ENCODE measurements around the gene ZNF460. TPM values are rescaled to one million over a fixed set of nuclear protein-coding genes. Genes with fewer than 3 reads are reported as not detected.

ZNF460 gene
- total and polyA plus RNA-seq, 10 donors = 0.24 to 84.7 (median 65.4) TPM

DNA sequence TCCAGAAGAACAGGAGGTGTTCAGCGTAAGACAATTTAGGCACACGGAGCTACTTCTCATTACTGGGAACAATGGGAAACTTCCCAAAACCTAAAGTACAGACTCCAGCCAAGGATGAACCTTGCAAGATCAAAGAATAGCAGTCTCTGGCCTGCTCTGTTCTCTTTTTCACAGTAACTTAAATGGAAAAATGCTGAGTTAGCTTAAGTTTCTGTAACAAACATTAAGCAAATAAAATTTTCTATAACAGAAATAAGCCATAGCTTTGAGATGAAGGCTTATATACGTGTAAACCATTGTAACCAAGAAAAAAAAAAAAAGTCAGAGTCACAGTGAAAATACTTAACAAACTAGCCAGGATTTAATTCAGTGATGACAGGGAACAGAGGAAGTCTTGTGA lies 18.2 kb upstream of the ZNF460 start:
- 90 to 96% (median 93%) methylated on average over 3 of the region's 3 CpGs for WGBS, 5 donors
- no peaks in the 10 kb centered on the region for H3K27me3 ChIP-seq (replicated peaks in 1 of 7)
- TF ChIP-seq POLR2A (IDR thresholded peaks at IDR 0.05) = no peak
- intact Hi-C loops (cut with DNase I; ENCODE audit: low total_unique reads) = no loop called here
- no peak for DNase-seq
- H3K27ac ChIP-seq = no peak overlapping the region
- H3K9me3 ChIP-seq = no peaks in the 10 kb centered on the region
- H3K4me1 ChIP-seq = no peaks in the 10 kb centered on the region
- peaks cover 0 to 41% (median 3%) of the 10 kb centered on the region in 6 donors for H3K36me3 ChIP-seq
- no peak overlapping the region for H3K4me3 ChIP-seq

DNA sequence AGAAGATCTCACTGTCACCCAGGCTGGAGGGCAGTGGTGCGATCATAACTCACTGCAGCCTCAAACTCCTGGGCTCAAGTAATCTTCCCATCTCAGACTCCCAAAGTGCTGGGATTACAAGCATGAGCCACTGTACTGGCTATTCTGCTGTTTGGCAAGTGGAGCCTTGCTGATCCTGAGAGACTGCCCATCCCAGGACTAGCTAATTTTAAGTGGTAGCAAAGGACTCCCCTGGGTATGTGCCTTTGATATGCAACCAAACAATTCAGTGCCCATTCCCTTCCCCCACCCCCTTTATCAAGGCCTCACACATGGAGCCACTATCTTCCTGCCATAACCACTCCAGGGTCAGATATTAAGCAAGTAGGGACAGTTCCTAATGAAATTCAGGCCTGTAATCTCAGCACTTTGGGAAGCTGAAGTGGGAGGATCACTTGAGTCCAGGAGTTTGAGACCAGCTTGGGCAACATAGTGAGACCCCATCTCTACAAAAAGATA lies 17.0 kb upstream of the ZNF460 start:
- Histone ChIP-seq H3K9me3 (no peaks in the 10 kb centered on the region), H3K4me1 (no peaks in the 10 kb centered on the region), H3K4me3 (no peak overlapping the region), H3K27ac (no peak overlapping the region), H3K27me3 (replicated peaks in 1 of 7) (no peaks in the 10 kb centered on the region), H3K36me3 (peaks cover 0 to 36% (median 3%) of the 10 kb centered on the region in 6 donors)
- 86 to 100% (median 94%) methylated on average over 1 of the region's 1 CpG for WGBS, 5 donors
- intact Hi-C loops (cut with DNase I; ENCODE audit: low total_unique reads) = no loop called here
- DNase-seq = no peak
- TF ChIP-seq POLR2AphosphoS5 (IDR thresholded peaks at IDR 0.05) = no peak
- TF ChIP-seq, protein P1, sequence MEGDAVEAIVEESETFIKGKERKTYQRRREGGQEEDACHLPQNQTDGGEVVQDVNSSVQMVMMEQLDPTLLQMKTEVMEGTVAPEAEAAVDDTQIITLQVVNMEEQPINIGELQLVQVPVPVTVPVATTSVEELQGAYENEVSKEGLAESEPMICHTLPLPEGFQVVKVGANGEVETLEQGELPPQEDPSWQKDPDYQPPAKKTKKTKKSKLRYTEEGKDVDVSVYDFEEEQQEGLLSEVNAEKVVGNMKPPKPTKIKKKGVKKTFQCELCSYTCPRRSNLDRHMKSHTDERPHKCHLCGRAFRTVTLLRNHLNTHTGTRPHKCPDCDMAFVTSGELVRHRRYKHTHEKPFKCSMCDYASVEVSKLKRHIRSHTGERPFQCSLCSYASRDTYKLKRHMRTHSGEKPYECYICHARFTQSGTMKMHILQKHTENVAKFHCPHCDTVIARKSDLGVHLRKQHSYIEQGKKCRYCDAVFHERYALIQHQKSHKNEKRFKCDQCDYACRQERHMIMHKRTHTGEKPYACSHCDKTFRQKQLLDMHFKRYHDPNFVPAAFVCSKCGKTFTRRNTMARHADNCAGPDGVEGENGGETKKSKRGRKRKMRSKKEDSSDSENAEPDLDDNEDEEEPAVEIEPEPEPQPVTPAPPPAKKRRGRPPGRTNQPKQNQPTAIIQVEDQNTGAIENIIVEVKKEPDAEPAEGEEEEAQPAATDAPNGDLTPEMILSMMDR (IDR thresholded peaks at IDR 0.05 in 8 of 11, conservative IDR thresholded peaks at IDR 0.05 in 3 of 11) = no peak
- no peak for TF ChIP-seq POLR2A (IDR thresholded peaks at IDR 0.05)

DNA sequence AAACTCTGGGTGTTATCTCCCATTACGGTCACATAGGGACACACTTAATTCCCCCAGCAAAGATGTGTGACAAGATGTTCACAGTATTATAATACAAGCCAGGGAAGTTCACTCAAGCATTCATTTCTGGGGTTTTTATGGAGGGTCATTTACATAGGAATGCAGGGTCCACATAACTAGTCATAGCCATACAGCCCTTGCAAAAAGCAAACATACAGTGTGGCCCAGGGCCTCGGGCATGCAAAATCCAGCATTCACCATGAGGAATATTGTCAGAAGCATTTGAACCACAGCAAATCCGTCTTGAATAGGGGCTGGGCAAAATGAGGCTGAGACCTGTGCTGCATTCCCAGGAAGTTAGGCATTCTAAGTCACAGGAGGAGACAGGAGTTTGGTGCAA lies 13.0 kb upstream of the ZNF460 start:
- Histone ChIP-seq H3K36me3 (peaks cover 0 to 18% (median 0%) of the 10 kb centered on the region in 6 donors), H3K9me3 (no peaks in the 10 kb centered on the region), H3K27ac (no peak overlapping the region), H3K4me1 (no peaks in the 10 kb centered on the region), H3K27me3 (replicated peaks in 1 of 7) (no peaks in the 10 kb centered on the region), H3K4me3 (no peak overlapping the region)
- TF ChIP-seq POLR2A (IDR thresholded peaks at IDR 0.05) (no peak), POLR2AphosphoS5 (IDR thresholded peaks at IDR 0.05) (no peak)
- TF ChIP-seq, protein P1 (IDR thresholded peaks at IDR 0.05 in 8 of 11, conservative IDR thresholded peaks at IDR 0.05 in 3 of 11) = no peak
- DNase-seq = no peak
- intact Hi-C loops (cut with DNase I; ENCODE audit: low total_unique reads) = no loop called here
- 78 to 86% (median 80%) methylated on average over 3 of the region's 3 CpGs for WGBS, 5 donors

DNA sequence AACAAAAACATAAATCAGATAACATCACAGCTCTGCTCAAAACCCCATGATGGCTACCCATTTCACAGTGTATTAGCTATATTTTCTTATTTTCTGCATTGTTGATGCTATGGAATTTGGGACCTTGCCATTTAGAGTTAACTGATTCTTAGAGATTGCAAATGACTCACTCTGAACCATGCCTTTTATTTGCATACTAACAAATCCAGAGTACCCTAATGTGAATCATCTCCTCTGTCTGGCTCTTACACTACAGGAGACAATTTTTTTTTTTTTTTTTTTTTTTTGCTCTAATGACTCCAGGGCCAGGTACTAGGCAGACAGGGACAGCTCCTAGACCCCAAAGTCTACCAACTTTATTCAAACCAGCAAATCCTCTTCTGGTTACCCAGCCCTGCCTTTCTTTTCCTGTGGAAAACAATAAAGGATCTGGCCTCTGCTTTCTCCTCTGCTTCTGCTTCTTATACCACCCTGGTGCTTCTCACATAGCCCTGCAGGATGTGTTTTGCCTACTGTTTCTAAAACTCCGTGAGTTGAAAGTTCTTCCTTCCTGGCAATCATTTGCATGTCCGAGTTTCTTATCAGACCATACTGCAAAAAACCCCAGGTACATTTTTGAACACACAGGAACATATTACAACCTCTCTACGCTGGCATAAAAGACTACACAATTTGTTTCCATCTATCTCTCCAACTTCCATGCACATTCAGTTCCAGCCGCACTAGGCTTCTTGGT lies 10.6 kb upstream of the ZNF460 start:
- H3K9me3 ChIP-seq = no peaks in the 10 kb centered on the region
- no peak for DNase-seq
- peak overlapping the region in 3 of 8 donors; percentile 33 to 48 (median 47) for H3K27ac ChIP-seq
- no peaks in the 10 kb centered on the region for H3K4me1 ChIP-seq
- WGBS, 5 donors = 69 to 78% (median 70%) methylated on average over 4 of the region's 4 CpGs
- peaks cover 0 to 29% (median 0%) of the 10 kb centered on the region in 6 donors for H3K36me3 ChIP-seq
- H3K4me3 ChIP-seq = no peak overlapping the region
- intact Hi-C loops (cut with DNase I; ENCODE audit: low total_unique reads) = no loop called here
- no peaks in the 10 kb centered on the region for H3K27me3 ChIP-seq (replicated peaks in 1 of 7)
- TF ChIP-seq, protein P1 (IDR thresholded peaks at IDR 0.05 in 8 of 11, conservative IDR thresholded peaks at IDR 0.05 in 3 of 11) = no peak
- TF ChIP-seq POLR2AphosphoS5 (IDR thresholded peaks at IDR 0.05) (no peak), POLR2A (IDR thresholded peaks at IDR 0.05) (no peak)

All from spleen (tissue), 11 donors.